ENCODE data around the gene MACROH2A1.

The MACROH2A1 gene

DNA sequence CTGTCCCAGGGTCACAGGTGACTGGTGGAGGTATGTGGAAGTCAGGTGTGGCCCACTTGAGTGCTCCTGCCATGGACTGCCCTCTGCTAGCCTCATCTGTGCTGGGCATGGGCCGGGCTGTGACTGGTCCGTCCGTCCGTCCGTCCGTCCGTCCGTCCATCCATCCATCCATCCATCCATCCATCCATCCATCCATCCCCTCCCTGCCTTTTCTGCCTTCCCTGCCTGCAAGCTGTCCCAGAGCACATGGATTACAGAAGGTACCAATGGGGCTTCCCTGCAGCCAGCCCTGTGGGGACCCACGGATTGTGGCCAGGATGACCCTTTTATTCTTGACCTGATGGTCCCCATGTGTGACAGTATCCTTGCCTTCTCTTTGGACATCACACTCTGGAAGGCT lies 92.5 kb downstream of the MACROH2A1 start:
- intact Hi-C loops (cut with micrococcal nuclease): no loop called here
- H3K27me3 Mint-ChIP-seq: peaks cover 6% of the 10 kb centered on the region
- no peak overlapping the region for H3K27ac Mint-ChIP-seq
- H3K4me3 Mint-ChIP-seq: no peak overlapping the region
- no peaks in the 10 kb centered on the region for H3K36me3 Mint-ChIP-seq (ENCODE audit: low read depth)
- H3K9me3 Mint-ChIP-seq: no peaks in the 10 kb centered on the region
- H3K4me1 Mint-ChIP-seq (ENCODE audit: low read depth): peaks cover 13% of the 10 kb centered on the region

DNA sequence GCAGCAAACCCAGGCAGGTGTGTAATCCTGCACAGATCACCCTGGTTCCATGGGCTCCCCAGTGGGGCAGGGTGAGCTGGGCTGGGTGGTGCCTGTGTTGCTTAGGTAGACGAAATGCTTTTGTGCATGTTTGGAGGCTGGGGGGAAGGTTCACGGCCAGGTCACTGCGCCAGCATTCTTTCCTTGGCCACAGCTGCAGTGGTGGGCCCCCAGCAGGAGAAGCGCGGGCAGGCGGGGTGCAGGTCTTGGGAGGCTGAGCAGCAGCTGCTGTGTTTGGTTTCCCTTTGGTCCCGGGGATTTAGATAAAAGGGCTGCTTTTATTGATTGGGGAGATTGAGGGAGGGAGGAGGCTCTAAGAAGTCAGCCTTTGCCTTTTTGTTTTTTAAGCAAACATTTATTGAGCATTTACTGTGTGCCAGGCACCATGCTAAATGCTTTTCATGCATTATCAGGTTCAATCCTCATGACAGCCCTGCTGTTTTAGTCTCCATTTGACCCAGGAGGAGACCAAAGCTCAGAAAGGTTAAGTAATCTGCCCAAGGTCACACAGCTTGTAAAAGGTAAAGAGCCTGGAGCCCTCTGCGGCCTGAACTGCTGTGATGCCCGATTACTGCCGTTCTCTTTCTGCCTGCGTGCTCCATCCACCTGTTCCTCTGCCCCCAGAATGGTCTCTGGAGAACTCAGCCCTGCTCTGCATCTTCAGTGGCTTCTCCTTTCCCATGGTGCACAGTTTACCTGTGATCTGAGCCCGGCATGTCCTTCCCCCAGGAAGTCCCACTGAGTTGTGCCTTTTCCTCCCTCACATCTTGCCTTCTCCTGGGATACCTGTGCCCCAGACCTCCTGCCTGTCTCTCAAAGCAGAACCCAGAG lies 94.4 kb downstream of the MACROH2A1 start:
- Mint-ChIP-seq H3K36me3 (ENCODE audit: low read depth) (no peaks in the 10 kb centered on the region), H3K27ac (no peak overlapping the region), H3K27me3 (peaks cover 6% of the 10 kb centered on the region), H3K4me1 (ENCODE audit: low read depth) (peaks cover 4% of the 10 kb centered on the region), H3K4me3 (no peak overlapping the region), H3K9me3 (no peaks in the 10 kb centered on the region)
- intact Hi-C loops (cut with micrococcal nuclease): no loop called here

DNA sequence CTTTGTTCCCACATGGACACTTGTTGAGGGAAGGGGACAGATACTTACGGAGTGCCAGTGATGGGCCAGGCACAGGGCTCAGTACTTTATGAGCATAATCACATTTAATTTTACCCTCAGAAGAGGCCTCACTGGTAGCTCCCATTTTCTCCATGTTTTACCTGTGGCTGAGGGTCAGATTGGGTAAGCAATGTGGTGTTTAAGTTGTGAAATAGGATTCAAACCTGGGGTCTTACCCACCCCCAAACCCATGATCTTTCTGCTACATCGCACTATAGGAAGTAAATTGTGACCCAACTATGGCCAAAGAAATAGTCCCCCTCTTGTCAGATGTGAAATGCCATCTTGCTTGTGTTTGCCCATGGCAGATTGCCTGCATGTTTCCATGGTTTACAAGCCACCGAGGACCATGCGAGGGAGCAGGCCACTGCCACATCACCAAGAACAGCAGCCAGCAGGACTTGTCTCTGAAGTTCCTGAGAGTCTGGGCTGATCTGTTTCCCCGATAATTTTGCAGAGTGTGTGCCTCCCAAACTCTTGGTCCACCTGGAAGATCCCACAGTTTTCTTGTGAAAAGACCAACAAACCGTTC lies 95.4 kb downstream of the MACROH2A1 start:
- no peak overlapping the region for H3K4me3 Mint-ChIP-seq
- intact Hi-C loops (cut with micrococcal nuclease): no loop called here
- no peaks in the 10 kb centered on the region for H3K36me3 Mint-ChIP-seq (ENCODE audit: low read depth)
- no peaks in the 10 kb centered on the region for H3K4me1 Mint-ChIP-seq (ENCODE audit: low read depth)
- H3K27me3 Mint-ChIP-seq: peaks cover 5% of the 10 kb centered on the region
- no peaks in the 10 kb centered on the region for H3K9me3 Mint-ChIP-seq
- no peak overlapping the region for H3K27ac Mint-ChIP-seq

DNA sequence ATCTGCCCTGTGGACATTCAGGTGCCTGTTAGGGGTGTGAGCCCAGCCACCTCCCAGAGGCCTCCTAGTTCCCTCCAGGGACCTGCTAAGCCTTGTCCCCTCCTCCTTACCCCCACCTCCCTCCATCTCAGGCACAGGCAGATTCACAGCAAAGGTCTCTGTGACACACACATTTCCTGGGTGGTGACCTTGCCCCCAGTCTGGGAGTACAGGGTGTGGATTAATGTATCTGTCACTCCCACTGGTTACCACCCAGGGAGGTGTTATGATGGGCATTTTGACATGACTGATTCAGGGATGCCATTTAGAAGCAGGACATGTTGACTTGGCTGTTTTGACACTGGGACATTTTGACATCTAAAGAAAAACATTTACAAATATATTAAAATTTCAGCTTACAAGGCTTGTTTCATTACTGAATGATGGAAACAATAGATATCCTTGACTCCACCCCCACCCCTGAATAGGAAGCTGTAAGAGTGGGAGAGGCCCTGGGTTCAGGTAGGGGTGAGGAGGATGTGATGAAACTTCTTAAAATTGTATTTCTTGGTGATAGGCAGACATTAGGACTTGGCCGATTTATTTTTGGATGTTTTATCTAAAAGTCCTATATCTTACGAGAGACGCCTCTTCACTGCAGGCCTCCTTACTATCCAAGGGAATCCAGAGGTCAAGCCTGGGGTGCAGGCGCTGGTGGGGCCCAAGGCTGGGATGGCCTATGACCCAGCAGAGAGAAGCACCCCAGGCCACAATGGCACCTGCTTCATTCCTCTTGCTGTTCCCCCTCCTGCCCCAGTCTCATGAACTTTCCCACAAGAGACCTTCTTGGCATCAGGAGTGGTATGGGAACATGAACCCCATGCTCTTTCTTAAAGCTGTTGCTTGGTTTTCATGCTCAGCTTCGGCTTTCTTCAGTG lies 101.9 kb downstream of the MACROH2A1 start:
- Mint-ChIP-seq H3K9me3 (no peaks in the 10 kb centered on the region), H3K4me1 (ENCODE audit: low read depth) (no peaks in the 10 kb centered on the region), H3K27me3 (peaks cover 2% of the 10 kb centered on the region), H3K36me3 (ENCODE audit: low read depth) (no peaks in the 10 kb centered on the region), H3K27ac (no peak overlapping the region), H3K4me3 (no peak overlapping the region)
- intact Hi-C loops (cut with micrococcal nuclease): no loop called here

DNA sequence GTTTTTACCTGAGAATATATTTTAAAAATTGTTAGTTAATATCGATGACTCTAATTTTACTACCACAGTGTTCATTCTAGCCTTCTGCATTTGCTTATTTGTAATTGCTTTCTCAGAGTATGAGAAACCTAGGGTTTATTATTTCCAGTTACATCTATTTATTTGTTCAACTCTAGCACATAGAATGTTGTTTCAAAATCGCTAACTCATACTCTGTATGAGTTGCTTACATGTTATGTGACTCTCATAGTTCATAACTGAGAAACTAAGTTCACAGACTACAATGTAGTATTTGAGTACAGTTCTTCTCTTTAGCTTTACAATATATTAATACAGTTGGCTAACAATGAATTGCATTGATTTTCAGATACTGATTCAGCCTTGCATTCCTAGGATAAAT lies 103.2 kb downstream of the MACROH2A1 start:
- Mint-ChIP-seq H3K27ac (no peak overlapping the region), H3K27me3 (no peaks in the 10 kb centered on the region), H3K36me3 (ENCODE audit: low read depth) (no peaks in the 10 kb centered on the region), H3K4me1 (ENCODE audit: low read depth) (no peaks in the 10 kb centered on the region), H3K9me3 (no peaks in the 10 kb centered on the region), H3K4me3 (no peak overlapping the region)
- intact Hi-C loops (cut with micrococcal nuclease): no loop called here

DNA sequence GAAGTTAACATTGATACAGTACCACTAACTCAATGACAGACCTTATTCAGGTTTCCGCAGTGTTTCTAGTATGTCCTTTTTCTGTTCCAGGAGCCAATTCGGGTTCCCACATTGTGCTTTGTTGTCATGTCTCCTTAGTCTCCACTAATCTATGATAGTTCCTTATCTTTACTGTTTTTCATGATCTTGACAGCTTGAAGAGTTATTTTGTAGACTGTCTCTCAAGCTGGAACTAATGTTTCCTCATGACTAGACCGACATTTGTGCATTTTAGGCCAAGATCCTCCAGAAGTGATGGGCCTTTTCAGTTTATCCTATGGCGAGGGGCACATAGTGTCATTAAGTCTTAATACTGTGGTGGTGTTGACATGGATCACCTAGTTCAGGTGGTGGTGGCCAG lies 104.2 kb downstream of the MACROH2A1 start:
- H3K27ac Mint-ChIP-seq: no peak overlapping the region
- no peaks in the 10 kb centered on the region for H3K4me1 Mint-ChIP-seq (ENCODE audit: low read depth)
- H3K36me3 Mint-ChIP-seq (ENCODE audit: low read depth): no peaks in the 10 kb centered on the region
- peaks cover 3% of the 10 kb centered on the region for H3K27me3 Mint-ChIP-seq
- intact Hi-C loops (cut with micrococcal nuclease): no loop called here
- no peaks in the 10 kb centered on the region for H3K9me3 Mint-ChIP-seq
- H3K4me3 Mint-ChIP-seq: no peak overlapping the region

DNA sequence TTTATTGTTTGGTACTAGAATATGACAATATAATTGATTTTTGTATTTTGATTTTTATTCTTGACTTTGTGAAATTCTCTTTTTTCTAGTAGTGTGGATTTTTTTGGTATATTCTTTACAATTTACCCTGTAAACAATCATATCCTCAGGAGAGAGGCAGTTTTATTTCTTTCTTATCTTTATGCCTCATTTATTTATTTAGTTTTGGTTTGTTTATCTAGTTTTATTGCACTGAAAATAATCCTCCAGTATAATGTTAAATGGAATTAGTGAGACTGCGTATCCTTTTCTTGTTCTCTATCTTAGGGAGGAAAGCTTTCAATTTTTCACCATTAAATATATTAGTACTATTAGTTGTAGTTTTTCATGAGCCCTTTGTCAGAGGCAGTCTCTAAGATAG lies 109.4 kb downstream of the MACROH2A1 start:
- Mint-ChIP-seq H3K9me3 (no peaks in the 10 kb centered on the region), H3K27ac (no peak overlapping the region), H3K27me3 (peaks cover 5% of the 10 kb centered on the region), H3K4me1 (ENCODE audit: low read depth) (no peaks in the 10 kb centered on the region), H3K4me3 (no peak overlapping the region), H3K36me3 (ENCODE audit: low read depth) (no peaks in the 10 kb centered on the region)
- intact Hi-C loops (cut with micrococcal nuclease): no loop called here

DNA sequence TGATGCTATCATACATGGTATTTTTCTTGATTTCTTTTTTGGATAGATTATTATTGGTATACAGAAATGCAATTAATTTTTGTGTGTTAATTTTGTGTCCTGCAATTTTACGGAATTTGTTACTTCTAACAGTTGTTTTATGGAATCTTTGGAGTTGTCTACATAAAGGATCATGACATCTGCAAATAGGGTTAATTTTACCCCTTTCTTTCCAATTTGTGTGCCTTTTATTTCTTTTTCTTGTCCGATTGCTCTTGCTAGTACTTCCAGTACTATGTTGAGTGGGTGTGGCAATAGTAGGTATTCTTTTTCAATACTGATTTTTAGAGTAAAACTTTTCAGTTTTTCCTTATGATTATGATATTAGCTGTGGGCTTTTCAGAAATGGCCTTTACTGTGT lies 111.5 kb downstream of the MACROH2A1 start:
- Mint-ChIP-seq H3K27me3 (peaks cover 19% of the 10 kb centered on the region), H3K4me1 (ENCODE audit: low read depth) (no peaks in the 10 kb centered on the region)
- intact Hi-C loops (cut with micrococcal nuclease): no loop called here

More for the DNA sequence above, 111.5 kb downstream of the MACROH2A1 start:
- Mint-ChIP-seq H3K36me3 (ENCODE audit: low read depth) (no peaks in the 10 kb centered on the region), H3K27ac (no peak overlapping the region), H3K4me3 (no peak overlapping the region), H3K9me3 (no peaks in the 10 kb centered on the region)
